IMR-90 (cell line): ENCODE data around the gene TMEM163. TPM values are rescaled to one million over a fixed set of nuclear protein-coding genes. Genes with fewer than 3 reads are reported as not detected.
"Not testable (repeated sequence)": the region's sequence is repeated elsewhere in the genome, so short reads cannot be mapped to it uniquely, and the experiment has no call there.

Source experiments
- ATAC-seq: fragments of 200-7000 bp; cut with Tn5 transposase; 2 replicates; pipeline ENCODE4 v1.9.1; 2020; ENCODE audit warnings: low read depth, mild to moderate bottlenecking, moderate library complexity
- BruUV-seq: library from RNA; stranded (reverse); fragments of 400-500 nt; replicated peaks from 2 replicates; lab custom pipeline; 2021; lab: Mats Ljungman, UMichigan
- CTCF ChIA-PET: fragments of 300-600 bp; formaldehyde crosslinking; extraction: SDS; loops from one replicate; lab custom pipeline; 2021; ENCODE audit warnings: antibody characterized with exemption; lab: Yijun Ruan, JAX
- POLR2A ChIA-PET: fragments of 300-600 bp; sonication (Branson Sonifier 250); formaldehyde crosslinking; loops from one replicate; lab custom pipeline; 2022; ENCODE audit warnings: antibody characterized with exemption; ENCODE audit not compliant: unreplicated experiment; lab: Charles Lee
- DNase-seq: peaks from one replicate; pipeline ENCODE4 v3.0.0; 2013
- H2AFZ ChIP-seq: replicated peaks from 2 replicates; pipeline ENCODE3; 2013; ENCODE audit warnings: low read length, mild to moderate bottlenecking; ENCODE audit not compliant: poor library complexity
- H2AK5ac ChIP-seq: 2 replicates; pipeline ENCODE4 v1.6.1; 2013; ENCODE audit warnings: low read depth, low read length, inconsistent platforms
- H2AK9ac ChIP-seq: replicated peaks from 2 replicates; pipeline ENCODE3; 2013; ENCODE audit warnings: mild to moderate bottlenecking, low read depth, low read length, moderate library complexity; ENCODE audit not compliant: poor library complexity
- H2BK120ac ChIP-seq: 2 replicates; pipeline ENCODE4 v1.6.1; 2013; ENCODE audit warnings: low read depth, low read length, inconsistent platforms
- H2BK15ac ChIP-seq: 3 replicates; pipeline ENCODE4 v1.6.1; 2013; ENCODE audit warnings: low read depth, low read length, inconsistent platforms
- H2BK20ac ChIP-seq: 2 replicates; pipeline ENCODE4 v1.6.1; 2013; ENCODE audit warnings: low read depth, mild to moderate bottlenecking, inconsistent platforms, low read length, moderate library complexity
- H2BK5ac ChIP-seq: 2 replicates; pipeline ENCODE4 v1.6.1; 2013; ENCODE audit warnings: mild to moderate bottlenecking, low read depth, low read length, inconsistent platforms; ENCODE audit not compliant: poor library complexity, severe bottlenecking
- H3K14ac ChIP-seq: replicated peaks from 2 replicates; pipeline ENCODE4 v1.6.1; 2013; ENCODE audit warnings: low read depth, low read length, inconsistent platforms
- H3K18ac ChIP-seq: 2 replicates; pipeline ENCODE4 v1.6.1; 2013; ENCODE audit warnings: low read depth, low read length, control low read depth
- H3K23ac ChIP-seq: 2 replicates; pipeline ENCODE4 v1.6.1; 2013; ENCODE audit warnings: low read depth, low read length, inconsistent platforms
- H3K27ac ChIP-seq: 2 replicates; pipeline ENCODE4 v1.5.1; 2013; ENCODE audit warnings: mild to moderate bottlenecking, control low read depth, low read length; ENCODE audit not compliant: insufficient read depth
- H3K27me3 ChIP-seq: 2 replicates; pipeline ENCODE4 v1.6.1; 2013; ENCODE audit warnings: low read length; ENCODE audit not compliant: control insufficient read depth, insufficient read depth
- H3K36me3 ChIP-seq: 2 replicates; pipeline ENCODE4 v1.6.1; 2013; ENCODE audit warnings: low read length, mixed read lengths; ENCODE audit not compliant: control insufficient read depth, insufficient read depth
- H3K4ac ChIP-seq: 2 replicates; pipeline ENCODE4 v1.6.1; 2013; ENCODE audit warnings: low read depth, low read length, inconsistent platforms
- H3K4me1 ChIP-seq: 2 replicates; pipeline ENCODE4 v1.6.1; 2013; ENCODE audit warnings: low read length, mixed read lengths; ENCODE audit not compliant: control insufficient read depth, insufficient read depth
- H3K4me2 ChIP-seq: 2 replicates; pipeline ENCODE4 v1.6.1; 2013; ENCODE audit warnings: low read depth, mild to moderate bottlenecking, control low read depth, low read length, moderate library complexity
- H3K4me3 ChIP-seq: 2 replicates; pipeline ENCODE4 v1.5.1; 2013; ENCODE audit warnings: low read depth, mild to moderate bottlenecking, control low read depth, low read length, moderate library complexity; ENCODE audit not compliant: insufficient read depth
- H3K56ac ChIP-seq: 2 replicates; pipeline ENCODE4 v1.6.1; 2013; ENCODE audit warnings: low read length, inconsistent platforms; ENCODE audit not compliant: insufficient read depth; ENCODE audit errors: extremely low read depth
- H3K79me1 ChIP-seq, 2 experiments: 2 replicates each; pipeline ENCODE4 v1.6.1; 2013; ENCODE audit warnings: low read length in 2 of 2, inconsistent platforms in 1 of 2, low read depth in 1 of 2
- H3K9ac ChIP-seq: 2 replicates; pipeline ENCODE4 v1.6.1; 2013; ENCODE audit warnings: low read depth, low read length, control low read depth
- H3K9me1 ChIP-seq: 2 replicates; pipeline ENCODE4 v1.6.1; 2013; ENCODE audit warnings: low read length, inconsistent platforms; ENCODE audit not compliant: insufficient read depth
- H3K9me3 ChIP-seq: 2 replicates; pipeline ENCODE4 v1.6.1; 2013; ENCODE audit warnings: low read length; ENCODE audit not compliant: control insufficient read depth, insufficient read depth
- H4K20me1 ChIP-seq: 2 replicates; pipeline ENCODE4 v1.6.1; 2013; ENCODE audit warnings: low read length, inconsistent platforms; ENCODE audit not compliant: insufficient read depth
- H4K5ac ChIP-seq: 2 replicates; pipeline ENCODE4 v1.6.1; 2013; ENCODE audit warnings: mild to moderate bottlenecking, low read depth, low read length, control low read depth
- H4K8ac ChIP-seq, 2 experiments: 2 replicates each; pipeline ENCODE4 v1.6.1; 2013; ENCODE audit warnings: low read depth in 2 of 2, low read length in 2 of 2, control low read depth in 1 of 2, inconsistent platforms in 1 of 2
- H4K91ac ChIP-seq: 2 replicates; pipeline ENCODE4 v1.6.1; 2013; ENCODE audit warnings: low read depth, low read length, inconsistent platforms; ENCODE audit not compliant: insufficient read depth
- WGBS, 2 experiments: methylation state at CpG; one replicate each; pipeline versions ENCODE4 v1.1.5 to v1.1.7; 2013; ENCODE audit warnings: missing lambda C conversion rate in 2 of 2; ENCODE audit not compliant: insufficient read length in 1 of 2; ENCODE audit errors: extremely low coverage in 2 of 2; 5-methylcytosine and 5-hydroxymethylcytosine counted together
- dilution Hi-C: fragments of 300-500 bp; cut with HindIII; formaldehyde crosslinking; loops from one replicate; pipeline ENCODE4 v1.14.3; 2018; ENCODE audit warnings: low sequenced_read_pairs; ENCODE audit not compliant: unreplicated experiment
- in situ Hi-C: fragments of 300-500 bp; cut with MboI; formaldehyde crosslinking; loops from 3 replicates; pipeline ENCODE4 v1.14.3; 2019; ENCODE audit warnings: low sequenced_read_pairs, inconsistent platforms, mixed read lengths
- intact Hi-C: fragments of 100-400 bp; cut with micrococcal nuclease; formaldehyde crosslinking; loops from 2 replicates; pipeline ENCODE4 v1.10.0; 2022
- polyA plus RNA-seq, 3 experiments: library from polyadenylated mRNA; depleted of rRNA; stranded (reverse); fragments of >200 nt; gene quantifications; 2 replicates each; pipeline ENCODE4 v1.2.3, GENCODE V29; 2012; ENCODE audit warnings: low replicate concordance in 1 of 3
- total RNA-seq: library from RNA; depleted of rRNA; stranded (reverse); fragments of >200 nt; gene quantifications from 2 replicates; pipeline ENCODE4 v1.2.3, GENCODE V29; 2012

The TMEM163 gene
- total and polyA plus RNA-seq, 2 of the 4 experiments (the other 2 are of a cell fraction): not detected

DNA sequence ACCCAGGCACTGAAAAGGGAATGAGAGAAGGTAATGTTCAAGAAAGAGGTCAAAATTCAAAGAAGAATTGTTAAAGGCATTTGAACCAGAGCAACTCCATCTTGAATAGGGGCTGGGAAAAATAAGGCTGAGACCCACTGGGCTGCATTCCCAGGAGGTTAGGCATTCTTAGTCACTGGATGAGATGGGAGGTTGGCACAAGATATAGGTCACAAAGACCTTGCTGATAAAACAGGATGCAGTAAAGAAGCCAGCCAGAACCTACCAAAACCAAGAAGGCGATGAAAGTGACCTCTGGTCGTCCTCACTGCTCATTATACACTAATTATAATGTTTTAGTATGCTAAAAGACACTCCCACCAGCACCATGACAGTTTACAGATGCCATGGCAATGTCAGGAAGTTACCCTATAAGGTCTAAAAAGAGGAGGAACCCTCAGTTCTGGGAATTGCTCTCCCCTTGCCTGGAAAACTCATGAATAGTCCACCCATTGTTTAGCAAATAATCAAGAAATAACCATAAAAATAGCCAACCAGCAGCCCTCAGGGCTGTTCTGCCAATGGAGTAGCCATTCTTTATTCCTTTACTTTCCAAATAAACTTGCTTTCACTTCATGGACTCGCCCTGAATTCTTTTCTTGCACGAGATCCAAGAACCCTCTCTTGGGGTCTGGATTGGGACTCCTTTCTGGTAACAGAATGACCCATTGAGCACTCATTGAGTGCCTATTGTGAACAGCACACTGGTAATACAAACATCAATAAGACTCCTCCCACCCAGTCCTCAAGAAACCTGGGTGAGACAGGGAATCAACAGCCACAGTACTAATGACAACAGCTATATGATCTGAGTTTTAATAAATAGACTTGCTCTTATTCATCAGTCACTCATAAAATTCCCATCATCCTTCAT is 129.4 kb downstream of the TMEM163 start:
- intact Hi-C loops, H3K4me3 ChIP-seq, H2BK5ac ChIP-seq, CTCF ChIA-PET, DNase-seq, H4K5ac ChIP-seq, H3K27ac ChIP-seq, H3K9me3 ChIP-seq, POLR2A ChIA-PET, H3K27me3 ChIP-seq, H3K18ac ChIP-seq, H3K9me1 ChIP-seq, H2BK15ac ChIP-seq, H3K4me2 ChIP-seq, H3K4me1 ChIP-seq, H3K36me3 ChIP-seq, H2BK120ac ChIP-seq, H4K8ac ChIP-seq, H2AK5ac ChIP-seq, H2AK9ac ChIP-seq, BruUV-seq, H3K4ac ChIP-seq, H2AFZ ChIP-seq, H3K56ac ChIP-seq, H4K91ac ChIP-seq, H3K23ac ChIP-seq, H3K14ac ChIP-seq, H3K79me1 ChIP-seq, H2BK20ac ChIP-seq, dilution Hi-C loops, ATAC-seq, H4K20me1 ChIP-seq, in situ Hi-C loops, H3K9ac ChIP-seq: not testable (repeated sequence)
- WGBS, 2 experiments: no CpG with 5 or more reads among the region's 4 CpGs
